Activated naive CD4-positive, alpha-beta T cell treated with anti-CD3 and anti-CD28 coated beads, Interleukin-2, amount 50 U/mL, for 16 hours (primary cell): ENCODE results near the gene DLG1.
"Not testable (repeated sequence)": the region's sequence is repeated elsewhere in the genome, so short reads cannot be mapped to it uniquely, and the experiment has no call there.

ENCODE experiments used
- DNase-seq: peaks from one replicate; pipeline ENCODE4 v3.0.0-alpha.2; 2020

DLG1 gene

GRCh38 chr3:197283045-197283444, 15.4 kb downstream of the DLG1 start:
- no peak for DNase-seq

- DNase-seq = no peak
These were observed 16.6 kb downstream of the DLG1 start for GRCh38 chr3:197281849-197282248.

GRCh38 chr3:197280156-197280555, 18.3 kb downstream of the DLG1 start:
- no peak for DNase-seq

- DNase-seq = no peak
These were observed 19.5 kb downstream of the DLG1 start for GRCh38 chr3:197278933-197279332.

- not testable (repeated sequence) for DNase-seq
These were observed 21.6 kb downstream of the DLG1 start for GRCh38 chr3:197276808-197277207.

GRCh38 chr3:197270558-197271317, 27.7 kb downstream of the DLG1 start:
- DNase-seq = no peak

GRCh38 chr3:197269024-197269423, 29.4 kb downstream of the DLG1 start:
- DNase-seq = no peak

GRCh38 chr3:197268294-197268693, 30.1 kb downstream of the DLG1 start:
- DNase-seq = no peak

GRCh38 chr3:197266331-197266730, 32.1 kb downstream of the DLG1 start:
- no peak for DNase-seq

GRCh38 chr3:197262709-197263108, 35.7 kb downstream of the DLG1 start:
- DNase-seq = no peak

- no peak for DNase-seq
These were observed 37.3 kb downstream of the DLG1 start for GRCh38 chr3:197261164-197261509.

GRCh38 chr3:197260491-197261163, 37.8 kb downstream of the DLG1 start:
- no peak for DNase-seq

- no peak for DNase-seq
These were observed 39.3 kb downstream of the DLG1 start for GRCh38 chr3:197259096-197259495.

GRCh38 chr3:197258168-197258755, 40.1 kb downstream of the DLG1 start:
- no peak for DNase-seq

GRCh38 chr3:197257711-197258110, 40.7 kb downstream of the DLG1 start:
- DNase-seq = no peak

GRCh38 chr3:197256836-197257444, 41.5 kb downstream of the DLG1 start:
- DNase-seq = peak; percentile 35

GRCh38 chr3:197256104-197256503, 42.3 kb downstream of the DLG1 start:
- no peak for DNase-seq

- no peak for DNase-seq
These were observed 45.0 kb downstream of the DLG1 start for GRCh38 chr3:197253238-197253947.

- DNase-seq = no peak
These were observed 48.9 kb downstream of the DLG1 start for GRCh38 chr3:197249542-197249941.

GRCh38 chr3:197248341-197248740, 50.1 kb downstream of the DLG1 start:
- DNase-seq = no peak

GRCh38 chr3:197244751-197245150, 53.7 kb downstream of the DLG1 start:
- no peak for DNase-seq

GRCh38 chr3:197242784-197243432, 55.5 kb downstream of the DLG1 start:
- DNase-seq = no peak

- DNase-seq = no peak
These were observed 57.2 kb downstream of the DLG1 start for GRCh38 chr3:197241173-197241572.
